ENCODE data around the gene RNF121.

The RNF121 gene

GRCh38 chr11:72030472-72031045, 101.7 kb downstream of the RNF121 start:
- in situ Hi-C loops (cut with MboI; ENCODE audit: low sequenced_read_pairs): loop anchor here (25.0 kb wide), 1 partner anchor 407 kb away; the partner anchor contains the start of gene CLPB

- in situ Hi-C loops (cut with MboI; ENCODE audit: low sequenced_read_pairs): loop anchor here (25.0 kb wide), 1 partner anchor 401 kb away; the partner anchor contains the start of gene CLPB
Observed at GRCh38 chr11:72036687-72037086, 107.8 kb downstream of the RNF121 start.

- in situ Hi-C loops (cut with MboI; ENCODE audit: low sequenced_read_pairs): loop anchor here (25.0 kb wide), 1 partner anchor 400 kb away; the partner anchor contains the start of gene CLPB
Observed at GRCh38 chr11:72037554-72038311, 108.9 kb downstream of the RNF121 start.

- in situ Hi-C loops (cut with MboI; ENCODE audit: low sequenced_read_pairs): loop anchor here (25.0 kb wide), 1 partner anchor 399 kb away; the partner anchor contains the start of gene CLPB
Observed at GRCh38 chr11:72038491-72038890, 109.6 kb downstream of the RNF121 start.

GRCh38 chr11:72039031-72039855, 110.4 kb downstream of the RNF121 start:
- in situ Hi-C loops (cut with MboI; ENCODE audit: low sequenced_read_pairs): loop anchor here (25.0 kb wide), 1 partner anchor 398 kb away; the partner anchor contains the start of gene CLPB

- in situ Hi-C loops (cut with MboI; ENCODE audit: low sequenced_read_pairs): loop anchor here (25.0 kb wide), 1 partner anchor 397 kb away; the partner anchor contains the start of gene CLPB
Observed at GRCh38 chr11:72039856-72040401, 111.1 kb downstream of the RNF121 start.

GRCh38 chr11:72040491-72041363, 111.9 kb downstream of the RNF121 start:
- in situ Hi-C loops (cut with MboI; ENCODE audit: low sequenced_read_pairs): loop anchor here (25.0 kb wide), 1 partner anchor 397 kb away; the partner anchor contains the start of gene CLPB

- in situ Hi-C loops (cut with MboI; ENCODE audit: low sequenced_read_pairs): loop anchor here (25.0 kb wide), 1 partner anchor 396 kb away; the partner anchor contains the start of gene CLPB
Observed at GRCh38 chr11:72041364-72042063, 112.7 kb downstream of the RNF121 start.

- in situ Hi-C loops (cut with MboI; ENCODE audit: low sequenced_read_pairs): loop anchor here (25.0 kb wide), 1 partner anchor 395 kb away; the partner anchor contains the start of gene CLPB
Observed at GRCh38 chr11:72042064-72042745, 113.4 kb downstream of the RNF121 start.

- in situ Hi-C loops (cut with MboI; ENCODE audit: low sequenced_read_pairs): loop anchor here (25.0 kb wide), 1 partner anchor 391 kb away; the partner anchor contains the start of gene CLPB
Observed at GRCh38 chr11:72045849-72046248, 117.0 kb downstream of the RNF121 start.
